Measurements from ENCODE around the gene STAT5B. TPM values are rescaled to one million over a fixed set of nuclear protein-coding genes. Genes with fewer than 3 reads are reported as not detected.

The STAT5B gene
- total and polyA plus RNA-seq, 2 of the 13 experiments (the other 11 are each of a cell fraction or from before 2014, with no cell fraction given), result 21.0 to 42.8 TPM

GRCh38 chr17:42183741-42184711, 92.2 kb downstream of the STAT5B start (continued):
- TF ChIP-seq ZBTB37 (CRISPR knock-in tag; IDR thresholded peaks at IDR 0.05) (no peak), ZNF34 (CRISPR knock-in tag; IDR thresholded peaks at IDR 0.05; ENCODE audit: borderline replicate concordance) (peak; percentile 85), NCOA2 (CRISPR knock-in tag; IDR thresholded peaks at IDR 0.05) (peak; percentile 30), HNRNPLL (IDR thresholded peaks at IDR 0.05; ENCODE audit: low read depth, low read length, poor library complexity, severe bottlenecking) (peak; percentile 89), ZSCAN31 (CRISPR knock-in tag; IDR thresholded peaks at IDR 0.05; ENCODE audit: low read depth) (peak; percentile 93), GATA4 (IDR thresholded peaks at IDR 0.05; ENCODE audit: borderline replicate concordance, low read depth) (no peak), ZNF17 (CRISPR knock-in tag; IDR thresholded peaks at IDR 0.05) (no peak), ZNF382 (CRISPR knock-in tag; IDR thresholded peaks at IDR 0.05; ENCODE audit: borderline replicate concordance) (no peak), ATF3 (CRISPR knock-in tag; IDR thresholded peaks at IDR 0.05) (peak; percentile 15), GPN1 (CRISPR knock-in tag; IDR thresholded peaks at IDR 0.05; ENCODE audit: borderline replicate concordance) (no peak), MATR3 (CRISPR knock-in tag; IDR thresholded peaks at IDR 0.05) (no peak), ZFP36L2 (CRISPR knock-in tag; IDR thresholded peaks at IDR 0.05) (0 out of 2 replicates have a peak, but pooled peaks have one; percentile 36), ZFP90 (CRISPR knock-in tag; IDR thresholded peaks at IDR 0.05; ENCODE audit: borderline replicate concordance) (peak; percentile 71; the same call in 1 of the 2 replicates), TERF1 (CRISPR knock-in tag; IDR thresholded peaks at IDR 0.05) (peak; percentile 10), ZBTB21 (CRISPR knock-in tag; IDR thresholded peaks at IDR 0.05) (0 out of 2 replicates have a peak, but pooled peaks have one; percentile 8), PAX8 (CRISPR knock-in tag; IDR thresholded peaks at IDR 0.05; ENCODE audit: borderline replicate concordance) (peak; percentile 96; the same call in 1 of the 2 replicates), ZNF761 (CRISPR knock-in tag; conservative IDR thresholded peaks at IDR 0.05) (peak; percentile 59; the same call in 1 of the 2 replicates), FOSL2 (CRISPR knock-in tag; IDR thresholded peaks at IDR 0.05) (0 out of 2 replicates have a peak, but pooled peaks have one; percentile 8), ZNF337 (CRISPR knock-in tag; IDR thresholded peaks at IDR 0.05; ENCODE audit: borderline replicate concordance, low read depth) (no peak), SP4 (CRISPR knock-in tag; IDR thresholded peaks at IDR 0.05) (peak; percentile 55), KDM3A (CRISPR knock-in tag; IDR thresholded peaks at IDR 0.05; ENCODE audit: low read depth) (no peak), ATF7-NPFF (CRISPR knock-in tag; IDR thresholded peaks at IDR 0.05; ENCODE audit: low read depth) (peak; percentile 30; the same call in 1 of the 2 replicates), XRCC5 (optimal IDR thresholded peaks at IDR 0.05; ENCODE audit: low read length) (peak; percentile 94), SSRP1 (CRISPR knock-in tag; IDR thresholded peaks at IDR 0.05) (no peak), SNAPC5 (CRISPR knock-in tag; IDR thresholded peaks at IDR 0.05; ENCODE audit: borderline replicate concordance) (no peak; the same call in 1 of the 2 replicates), RAD51 (IDR thresholded peaks at IDR 0.05; ENCODE audit: borderline replicate concordance) (no peak), HHEX (CRISPR knock-in tag; IDR thresholded peaks at IDR 0.05) (no peak), RBAK (CRISPR knock-in tag; IDR thresholded peaks at IDR 0.05) (peak; percentile 69; the same call in 1 of the 2 replicates)
